Cardiac fibroblast (primary cell): ENCODE data around the gene ZBTB21.

Experiments used
- DNase-seq, 2 donors: peaks; one replicate each; pipeline versions ENCODE4 v3.0.0 to v3.0.0-alpha.2; 2010; ENCODE audit warnings: low read depth in 2 of 2
- H3K4me3 ChIP-seq, 2 donors: replicated peaks in 1 of 2; 1 replicate in 1 of 2; 2 replicates in 1 of 2; pipeline ENCODE4 v1.5.1; 2011; ENCODE audit warnings: low read depth in 2 of 2, low read length in 2 of 2, mild to moderate bottlenecking in 2 of 2, moderate library complexity in 1 of 2
- CTCF ChIP-seq: IDR thresholded peaks from one replicate; pipeline ENCODE4 v1.5.1; 2011; ENCODE audit warnings: low read depth, mild to moderate bottlenecking, low read length, inconsistent platforms

The ZBTB21 gene

GRCh38 chr21:41966041-41966833 lies 43.9 kb downstream of the ZBTB21 start:
- DNase-seq, result peak in 1 of 2 donors; percentile 40
- no peak overlapping the region for H3K4me3 ChIP-seq
- no peak for TF ChIP-seq CTCF

GRCh38 chr21:41965461-41966013 lies 44.6 kb downstream of the ZBTB21 start:
- no peak for TF ChIP-seq CTCF
- DNase-seq, result no peak
- no peak overlapping the region for H3K4me3 ChIP-seq

- DNase-seq, result no peak
- TF ChIP-seq CTCF, result no peak
- H3K4me3 ChIP-seq, result no peak overlapping the region
Measured at GRCh38 chr21:41965045-41965444, 45.1 kb downstream of the ZBTB21 start.

GRCh38 chr21:41964171-41964570 lies 46.0 kb downstream of the ZBTB21 start:
- no peak for TF ChIP-seq CTCF
- H3K4me3 ChIP-seq, result no peak overlapping the region
- no peak for DNase-seq

GRCh38 chr21:41962425-41962966 lies 47.7 kb downstream of the ZBTB21 start:
- no peak for TF ChIP-seq CTCF
- DNase-seq, result no peak
- H3K4me3 ChIP-seq, result no peak overlapping the region

GRCh38 chr21:41961753-41962152 lies 48.4 kb downstream of the ZBTB21 start:
- DNase-seq, result no peak
- no peak overlapping the region for H3K4me3 ChIP-seq
- TF ChIP-seq CTCF, result no peak
